Measurements from ENCODE around the gene ZNF205.

Gene ZNF205

DNA sequence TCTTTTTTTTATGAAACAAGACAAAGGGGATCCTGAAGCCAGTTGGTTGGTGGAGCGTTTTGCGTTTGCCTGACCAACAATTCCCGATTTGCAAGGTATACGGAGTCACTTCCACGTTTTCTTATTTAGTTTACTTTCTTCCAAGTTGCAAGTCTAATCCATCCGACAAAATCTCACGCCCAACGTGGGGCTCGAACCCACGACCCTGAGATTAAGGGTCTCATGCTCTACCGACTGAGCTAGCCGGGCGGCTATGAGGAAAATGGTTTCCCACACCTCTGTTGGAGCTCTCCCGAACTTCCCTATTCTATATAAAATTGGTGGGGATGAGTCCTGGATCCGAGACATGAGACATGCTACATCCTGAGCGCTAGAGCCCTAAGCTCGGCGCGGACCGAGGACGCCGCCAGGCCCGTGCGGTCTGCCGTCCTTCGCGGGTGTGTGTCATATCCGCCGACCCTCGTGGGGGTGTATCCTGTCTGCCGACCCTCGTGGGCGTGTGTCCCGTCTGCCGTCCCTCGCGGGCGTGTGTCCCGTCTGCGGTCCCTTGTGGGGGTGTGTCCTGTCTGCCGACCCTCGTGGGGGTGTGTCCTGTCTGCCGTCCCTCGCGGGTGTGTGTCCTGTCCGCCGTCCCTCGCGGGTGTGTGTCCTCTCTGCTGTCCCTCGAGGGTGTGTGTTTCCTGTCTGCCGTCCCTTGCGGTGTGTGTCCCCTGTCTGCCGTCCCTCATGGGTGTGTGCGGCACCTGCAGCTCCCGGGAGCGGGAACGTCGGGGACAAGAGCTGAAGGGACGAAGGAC is 45.0 kb downstream of the ZNF205 start:
- no peak for DNase-seq (ENCODE audit: low spot score)
- TF ChIP-seq, protein P1, sequence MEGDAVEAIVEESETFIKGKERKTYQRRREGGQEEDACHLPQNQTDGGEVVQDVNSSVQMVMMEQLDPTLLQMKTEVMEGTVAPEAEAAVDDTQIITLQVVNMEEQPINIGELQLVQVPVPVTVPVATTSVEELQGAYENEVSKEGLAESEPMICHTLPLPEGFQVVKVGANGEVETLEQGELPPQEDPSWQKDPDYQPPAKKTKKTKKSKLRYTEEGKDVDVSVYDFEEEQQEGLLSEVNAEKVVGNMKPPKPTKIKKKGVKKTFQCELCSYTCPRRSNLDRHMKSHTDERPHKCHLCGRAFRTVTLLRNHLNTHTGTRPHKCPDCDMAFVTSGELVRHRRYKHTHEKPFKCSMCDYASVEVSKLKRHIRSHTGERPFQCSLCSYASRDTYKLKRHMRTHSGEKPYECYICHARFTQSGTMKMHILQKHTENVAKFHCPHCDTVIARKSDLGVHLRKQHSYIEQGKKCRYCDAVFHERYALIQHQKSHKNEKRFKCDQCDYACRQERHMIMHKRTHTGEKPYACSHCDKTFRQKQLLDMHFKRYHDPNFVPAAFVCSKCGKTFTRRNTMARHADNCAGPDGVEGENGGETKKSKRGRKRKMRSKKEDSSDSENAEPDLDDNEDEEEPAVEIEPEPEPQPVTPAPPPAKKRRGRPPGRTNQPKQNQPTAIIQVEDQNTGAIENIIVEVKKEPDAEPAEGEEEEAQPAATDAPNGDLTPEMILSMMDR (IDR thresholded peaks at IDR 0.05; ENCODE audit: extremely low read depth, missing control alignments), result no peak

GRCh38 chr16:3158026-3158509 is 45.7 kb downstream of the ZNF205 start:
- TF ChIP-seq, protein P1 (IDR thresholded peaks at IDR 0.05; ENCODE audit: extremely low read depth, missing control alignments), result no peak
- DNase-seq (ENCODE audit: low spot score), result no peak

- peak; percentile 92 for DNase-seq (ENCODE audit: low spot score)
- TF ChIP-seq, protein P1 (IDR thresholded peaks at IDR 0.05; ENCODE audit: extremely low read depth, missing control alignments), result no peak
Measured at GRCh38 chr16:3158510-3159314, 46.3 kb downstream of the ZNF205 start.

- TF ChIP-seq, protein P1 (IDR thresholded peaks at IDR 0.05; ENCODE audit: extremely low read depth, missing control alignments), result no peak
- no peak for DNase-seq (ENCODE audit: low spot score)
Measured at GRCh38 chr16:3161235-3162018, 49.0 kb downstream of the ZNF205 start.

GRCh38 chr16:3164121-3164991 is 52.0 kb downstream of the ZNF205 start:
- no peak for DNase-seq (ENCODE audit: low spot score)
- TF ChIP-seq, protein P1 (IDR thresholded peaks at IDR 0.05; ENCODE audit: extremely low read depth, missing control alignments), result no peak

- DNase-seq (ENCODE audit: low spot score), result no peak
- TF ChIP-seq, protein P1 (IDR thresholded peaks at IDR 0.05; ENCODE audit: extremely low read depth, missing control alignments), result no peak
Measured at GRCh38 chr16:3165111-3165822, 52.9 kb downstream of the ZNF205 start.

Measured in GM20000 (cell line).